PC-3 (cell line): ENCODE data around the gene LDLRAD1. TPM values are rescaled to one million over a fixed set of nuclear protein-coding genes. Genes with fewer than 3 reads are reported as not detected.
"Not testable (repeated sequence)": the region's sequence is repeated elsewhere in the genome, so short reads cannot be mapped to it uniquely, and the experiment has no call there.

Experiments used
- ATAC-seq: fragments of 200-7000 bp; cut with Tn5 transposase; 2 replicates; pipeline ENCODE4 v1.9.1; 2020; ENCODE audit warnings: mild to moderate bottlenecking, moderate library complexity
- BruUV-seq: library from RNA; stranded (reverse); fragments of 400-500 nt; replicated peaks from 2 replicates; lab custom pipeline; 2021; lab: Mats Ljungman, UMichigan
- CTCF ChIA-PET: fragments of 300-600 bp; sonication (Branson Sonifier 250); formaldehyde crosslinking; loops from one replicate; lab custom pipeline; 2022; ENCODE audit warnings: antibody characterized with exemption; lab: Charles Lee
- POLR2A ChIA-PET: fragments of 300-600 bp; sonication (Branson Sonifier 250); formaldehyde crosslinking; loops from one replicate; lab custom pipeline; 2022; ENCODE audit warnings: antibody characterized with exemption; ENCODE audit not compliant: unreplicated experiment; lab: Charles Lee
- DNase-seq: peaks from one replicate; pipeline ENCODE4 v3.0.0-alpha.2; 2015
- H2AFZ ChIP-seq: fragments of 300-600 bp; sonication (generic); 2 replicates; pipeline ENCODE4 v1.6.0; 2016; ENCODE audit warnings: antibody characterized with exemption, low read length
- H3F3A ChIP-seq: fragments of 300-600 bp; sonication (generic); one replicate; pipeline ENCODE4 v1.6.0; 2017; ENCODE audit warnings: antibody characterized with exemption, low read length, control low read depth, mild to moderate bottlenecking; ENCODE audit not compliant: unreplicated experiment
- H3K27ac ChIP-seq: fragments of 300-600 bp; sonication (generic); 2 replicates; pipeline ENCODE4 v1.5.1; 2016; ENCODE audit warnings: mild to moderate bottlenecking, low read length
- H3K27me3 ChIP-seq: fragments of 300-600 bp; sonication (generic); 2 replicates; pipeline ENCODE4 v1.6.1; 2016; ENCODE audit warnings: low read length, mixed read lengths
- H3K36me3 ChIP-seq: fragments of 300-600 bp; sonication (generic); 2 replicates; pipeline ENCODE4 v1.6.1; 2016; ENCODE audit warnings: low read depth, mixed run types, low read length, mixed read lengths
- H3K4me1 ChIP-seq: fragments of 300-600 bp; sonication (generic); 2 replicates; pipeline ENCODE4 v1.5.1; 2016; ENCODE audit warnings: low read length; ENCODE audit not compliant: insufficient read depth
- H3K4me2 ChIP-seq: fragments of 300-600 bp; sonication (generic); 2 replicates; pipeline ENCODE4 v1.6.0; 2016; ENCODE audit warnings: low read length
- H3K4me3 ChIP-seq: fragments of 300-600 bp; sonication (generic); 2 replicates; pipeline ENCODE4 v1.5.1; 2016; ENCODE audit warnings: mild to moderate bottlenecking, low read length, mixed read lengths
- H3K79me2 ChIP-seq: fragments of 300-600 bp; sonication (generic); 2 replicates; pipeline ENCODE4 v1.6.1; 2017; ENCODE audit warnings: low read length, mixed read lengths
- H3K9ac ChIP-seq: fragments of 300-600 bp; sonication (generic); 2 replicates; pipeline ENCODE4 v1.6.0; 2016; ENCODE audit warnings: mild to moderate bottlenecking, low read length
- H3K9me2 ChIP-seq: fragments of 300-600 bp; sonication (generic); replicated peaks from 2 replicates; pipeline ENCODE4 v1.6.1; 2016; ENCODE audit warnings: mixed run types, low read length, mixed read lengths
- H3K9me3 ChIP-seq: fragments of 300-600 bp; sonication (generic); 2 replicates; pipeline ENCODE4 v1.6.1; 2016; ENCODE audit warnings: low read length, mixed read lengths
- H4K20me1 ChIP-seq: fragments of 300-600 bp; sonication (generic); 2 replicates; pipeline ENCODE4 v1.6.1; 2016; ENCODE audit warnings: low read length, mixed read lengths
- EZH2 ChIP-seq: fragments of 300-600 bp; sonication (generic); IDR thresholded peaks from one replicate; pipeline ENCODE4 v1.6.1; 2017; ENCODE audit warnings: antibody characterized with exemption, mild to moderate bottlenecking, low read length; ENCODE audit not compliant: unreplicated experiment
- EZH2phosphoT487 ChIP-seq: fragments of 300-600 bp; sonication (generic); IDR thresholded peaks from 2 replicates; pipeline ENCODE4 v1.6.1; 2018; ENCODE audit warnings: mild to moderate bottlenecking, antibody characterized with exemption, low read length, borderline replicate concordance
- intact Hi-C: fragments of 100-400 bp; cut with micrococcal nuclease; formaldehyde crosslinking; loops from 2 replicates; pipeline ENCODE4 v1.9.0; 2023
- total RNA-seq: library from RNA; depleted of rRNA; stranded (reverse); fragments of >200 nt; gene quantifications from 2 replicates; pipeline ENCODE4 v1.2.3, GENCODE V29; 2014
- TF ChIP-seq, protein P1 (sequence below): fragments of 300-600 bp; sonication (generic); conservative IDR thresholded peaks from 2 replicates; pipeline ENCODE4 v1.5.1; 2017; ENCODE audit warnings: antibody characterized with exemption, low read depth, mild to moderate bottlenecking, low read length

Gene LDLRAD1
- total RNA-seq, 1 experiment from 2014 or later: not detected

DNA sequence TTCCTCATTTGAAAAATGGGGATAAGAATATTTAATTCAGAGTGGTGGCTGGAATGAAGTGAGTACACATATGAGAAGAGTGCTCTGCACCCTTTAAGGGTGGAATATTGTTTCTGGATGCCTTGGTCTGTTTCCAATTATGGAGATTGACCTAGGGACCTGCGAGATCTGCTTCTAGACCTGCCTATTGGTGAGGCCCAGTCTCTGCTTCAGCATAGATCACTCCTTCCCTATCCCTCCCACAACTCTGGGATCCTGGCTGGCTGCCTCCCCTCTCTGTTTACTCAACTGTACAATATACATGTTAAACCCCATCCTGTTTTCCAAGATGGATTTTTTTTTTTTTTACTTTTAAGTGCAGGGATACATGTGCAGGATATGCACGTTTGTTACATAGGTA is 6.4 kb upstream of the LDLRAD1 start:
- Histone ChIP-seq H4K20me1 (no peaks in the 10 kb centered on the region), H3F3A (no peaks in the 10 kb centered on the region), H3K36me3 (no peaks in the 10 kb centered on the region), H3K27me3 (no peaks in the 10 kb centered on the region), H3K9me2 (no peaks in the 10 kb centered on the region), H3K9ac (no peak overlapping the region), H3K9me3 (no peaks in the 10 kb centered on the region), H2AFZ (no peak overlapping the region), H3K79me2 (no peaks in the 10 kb centered on the region), H3K27ac (no peak overlapping the region), H3K4me1 (no peaks in the 10 kb centered on the region), H3K4me3 (no peak overlapping the region), H3K4me2 (no peak overlapping the region)
- ChIA-PET POLR2A (no interaction called here), CTCF (no interaction called here)
- no peak for ATAC-seq
- no peak for DNase-seq
- TF ChIP-seq, protein P1, sequence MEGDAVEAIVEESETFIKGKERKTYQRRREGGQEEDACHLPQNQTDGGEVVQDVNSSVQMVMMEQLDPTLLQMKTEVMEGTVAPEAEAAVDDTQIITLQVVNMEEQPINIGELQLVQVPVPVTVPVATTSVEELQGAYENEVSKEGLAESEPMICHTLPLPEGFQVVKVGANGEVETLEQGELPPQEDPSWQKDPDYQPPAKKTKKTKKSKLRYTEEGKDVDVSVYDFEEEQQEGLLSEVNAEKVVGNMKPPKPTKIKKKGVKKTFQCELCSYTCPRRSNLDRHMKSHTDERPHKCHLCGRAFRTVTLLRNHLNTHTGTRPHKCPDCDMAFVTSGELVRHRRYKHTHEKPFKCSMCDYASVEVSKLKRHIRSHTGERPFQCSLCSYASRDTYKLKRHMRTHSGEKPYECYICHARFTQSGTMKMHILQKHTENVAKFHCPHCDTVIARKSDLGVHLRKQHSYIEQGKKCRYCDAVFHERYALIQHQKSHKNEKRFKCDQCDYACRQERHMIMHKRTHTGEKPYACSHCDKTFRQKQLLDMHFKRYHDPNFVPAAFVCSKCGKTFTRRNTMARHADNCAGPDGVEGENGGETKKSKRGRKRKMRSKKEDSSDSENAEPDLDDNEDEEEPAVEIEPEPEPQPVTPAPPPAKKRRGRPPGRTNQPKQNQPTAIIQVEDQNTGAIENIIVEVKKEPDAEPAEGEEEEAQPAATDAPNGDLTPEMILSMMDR: no peak
- TF ChIP-seq EZH2: no peak
- no peak for TF ChIP-seq EZH2phosphoT487
- intact Hi-C loops: no loop called here
- no TSS peak for BruUV-seq

- H3K79me2 ChIP-seq, H3K4me1 ChIP-seq, intact Hi-C loops, H4K20me1 ChIP-seq, CTCF ChIA-PET, H3K4me3 ChIP-seq, H3K27ac ChIP-seq, H3K36me3 ChIP-seq, H3F3A ChIP-seq, POLR2A ChIA-PET, H3K9me2 ChIP-seq, BruUV-seq, H3K27me3 ChIP-seq, H3K9me3 ChIP-seq, ATAC-seq, H3K4me2 ChIP-seq, H3K9ac ChIP-seq, DNase-seq, H2AFZ ChIP-seq: not testable (repeated sequence)
Measured at GRCh38 chr1:54019562-54020176, 1.7 kb upstream of the LDLRAD1 start.

GRCh38 chr1:54018635-54019034 is 649 bp upstream of the LDLRAD1 start:
- no peak for DNase-seq
- no peak for ATAC-seq
- Histone ChIP-seq H3K36me3 (no peaks in the 10 kb centered on the region), H3K9me3 (no peaks in the 10 kb centered on the region), H3K27me3 (no peaks in the 10 kb centered on the region), H4K20me1 (no peaks in the 10 kb centered on the region), H3K9me2 (no peaks in the 10 kb centered on the region), H2AFZ (no peak overlapping the region), H3K79me2 (no peaks in the 10 kb centered on the region), H3K4me1 (peaks cover 10% of the 10 kb centered on the region), H3K4me2 (no peak overlapping the region), H3K4me3 (no peak overlapping the region), H3F3A (no peaks in the 10 kb centered on the region), H3K27ac (no peak overlapping the region), H3K9ac (no peak overlapping the region)
- BruUV-seq: no TSS peak
- TF ChIP-seq EZH2phosphoT487 (no peak), EZH2 (no peak)
- TF ChIP-seq, protein P1: no peak
- ChIA-PET POLR2A (no interaction called here), CTCF (no interaction called here)
- intact Hi-C loops: no loop called here
